Fibroblast of villous mesenchyme (primary cell): ENCODE results near the gene FUBP3. TPM values are rescaled to one million over a fixed set of nuclear protein-coding genes. Genes with fewer than 3 reads are reported as not detected.

Experiments
- DNase-seq: peaks from one replicate; pipeline ENCODE4 v3.0.0-alpha.2; 2010; ENCODE audit warnings: low read depth
- H3K4me3 ChIP-seq: 2 replicates; pipeline ENCODE4 v1.5.1; 2011; ENCODE audit warnings: low read depth, mild to moderate bottlenecking, low read length
- CTCF ChIP-seq: IDR thresholded peaks from 2 replicates; pipeline ENCODE4 v1.5.1; 2012; ENCODE audit warnings: low read depth, mild to moderate bottlenecking, low read length; ENCODE audit not compliant: insufficient read depth
- total RNA-seq: library from RNA; depleted of rRNA; stranded (reverse); fragments of >200 nt; gene quantifications from 2 replicates; pipeline ENCODE4 v1.2.3, GENCODE V29; 2012

Gene FUBP3
- total RNA-seq, 1 donor = 39.3 TPM

GRCh38 chr9:130589754-130590153, 10.4 kb downstream of the FUBP3 start:
- no peak for DNase-seq
- no peak overlapping the region for H3K4me3 ChIP-seq
- no peak for TF ChIP-seq CTCF

GRCh38 chr9:130590305-130590704, 10.9 kb downstream of the FUBP3 start:
- no peak for DNase-seq
- H3K4me3 ChIP-seq = no peak overlapping the region
- TF ChIP-seq CTCF = no peak

- no peak for TF ChIP-seq CTCF
- H3K4me3 ChIP-seq = no peak overlapping the region
- no peak for DNase-seq
These were observed 13.6 kb downstream of the FUBP3 start for GRCh38 chr9:130593020-130593419.

GRCh38 chr9:130597228-130597627, 17.9 kb downstream of the FUBP3 start:
- TF ChIP-seq CTCF = no peak
- no peak for DNase-seq
- H3K4me3 ChIP-seq = no peak overlapping the region

GRCh38 chr9:130598188-130598587, 18.8 kb downstream of the FUBP3 start:
- TF ChIP-seq CTCF = no peak
- no peak overlapping the region for H3K4me3 ChIP-seq
- no peak for DNase-seq

- TF ChIP-seq CTCF = no peak
- H3K4me3 ChIP-seq = no peak overlapping the region
- no peak for DNase-seq
These were observed 20.2 kb downstream of the FUBP3 start for GRCh38 chr9:130599625-130600024.

- no peak overlapping the region for H3K4me3 ChIP-seq
- no peak for TF ChIP-seq CTCF
- DNase-seq = no peak
These were observed 21.7 kb downstream of the FUBP3 start for GRCh38 chr9:130601100-130601499.
